ENCODE measurements around the gene TEX35. TPM values are rescaled to one million over a fixed set of nuclear protein-coding genes. Genes with fewer than 3 reads are reported as not detected.

The TEX35 gene
- total RNA-seq, 1 experiment from 2014 or later, result not detected

GRCh38 chr1:178533121-178533946 lies 20.4 kb downstream of the TEX35 start:
- no peak for DNase-seq
- no peak overlapping the region for H3K4me3 ChIP-seq (ENCODE audit: low read length)
- ATAC-seq, result no peak
- no peaks in the 10 kb centered on the region for H3K36me3 ChIP-seq (ENCODE audit: low read depth, low read length)
- intact Hi-C loops (cut with micrococcal nuclease), result loop anchor here (2.0 to 10.0 kb wide), 3 partner anchors 221 to 467 kb away; no protein-coding TSS in a partner anchor
- no peak overlapping the region for H3K27ac ChIP-seq (ENCODE audit: low read length)
- H3K79me2 ChIP-seq (ENCODE audit: low read length), result no peaks in the 10 kb centered on the region
- POLR2A ChIA-PET (ENCODE audit: unreplicated experiment), result no interaction called here
- H2AFZ ChIP-seq (ENCODE audit: low read length), result no peak overlapping the region
- H3F3A ChIP-seq (ENCODE audit: low read length, unreplicated experiment), result peaks cover 4% of the 10 kb centered on the region
- H3K9me2 ChIP-seq (replicated peaks; ENCODE audit: low read length), result no peaks in the 10 kb centered on the region
- no peaks in the 10 kb centered on the region for H3K27me3 ChIP-seq (ENCODE audit: low read length)
- peaks cover 54% of the 10 kb centered on the region for H3K4me1 ChIP-seq (ENCODE audit: insufficient read depth, low read length)
- CTCF ChIA-PET, result interaction anchor here (0.7 to 2.1 kb wide), 5 partner anchors 57 to 549 kb away, joined by 3 to 7 read pairs (median 4); no protein-coding TSS in a partner anchor
- no peak overlapping the region for H3K4me2 ChIP-seq (ENCODE audit: low read length)
- no peak overlapping the region for H3K9ac ChIP-seq (ENCODE audit: low read length)
- TF ChIP-seq CTCF (conservative IDR thresholded peaks at IDR 0.05; ENCODE audit: low read depth, low read length) (no peak), EZH2 (IDR thresholded peaks at IDR 0.05; ENCODE audit: low read length, unreplicated experiment) (no peak), EZH2phosphoT487 (IDR thresholded peaks at IDR 0.05; ENCODE audit: borderline replicate concordance, low read length) (no peak)
- H4K20me1 ChIP-seq (ENCODE audit: low read length), result no peaks in the 10 kb centered on the region
- H3K9me3 ChIP-seq (ENCODE audit: low read length), result no peaks in the 10 kb centered on the region
- BruUV-seq (replicated peaks), result no TSS peak

GRCh38 chr1:178534137-178534868 lies 21.4 kb downstream of the TEX35 start:
- Histone ChIP-seq H3K9me3 (ENCODE audit: low read length) (no peaks in the 10 kb centered on the region), H3K4me3 (ENCODE audit: low read length) (no peak overlapping the region), H3K9ac (ENCODE audit: low read length) (no peak overlapping the region), H3K36me3 (ENCODE audit: low read depth, low read length) (no peaks in the 10 kb centered on the region), H4K20me1 (ENCODE audit: low read length) (no peaks in the 10 kb centered on the region), H2AFZ (ENCODE audit: low read length) (no peak overlapping the region), H3F3A (ENCODE audit: low read length, unreplicated experiment) (peaks cover 4% of the 10 kb centered on the region), H3K9me2 (replicated peaks; ENCODE audit: low read length) (no peaks in the 10 kb centered on the region), H3K4me2 (ENCODE audit: low read length) (no peak overlapping the region), H3K4me1 (ENCODE audit: insufficient read depth, low read length) (peaks cover 61% of the 10 kb centered on the region), H3K79me2 (ENCODE audit: low read length) (no peaks in the 10 kb centered on the region), H3K27ac (ENCODE audit: low read length) (no peak overlapping the region), H3K27me3 (ENCODE audit: low read length) (no peaks in the 10 kb centered on the region)
- DNase-seq (no peak), ATAC-seq (no peak)
- ChIA-PET POLR2A (ENCODE audit: unreplicated experiment) (no interaction called here), CTCF (interaction anchor here (0.7 kb wide), 1 partner anchor 226 kb away, joined by 3 read pairs; no protein-coding TSS in a partner anchor)
- TF ChIP-seq CTCF (conservative IDR thresholded peaks at IDR 0.05; ENCODE audit: low read depth, low read length) (no peak), EZH2phosphoT487 (IDR thresholded peaks at IDR 0.05; ENCODE audit: borderline replicate concordance, low read length) (no peak), EZH2 (IDR thresholded peaks at IDR 0.05; ENCODE audit: low read length, unreplicated experiment) (no peak)
- intact Hi-C loops (cut with micrococcal nuclease), result loop anchor here (5.0 to 10.0 kb wide), 2 partner anchors 222 to 360 kb away; no protein-coding TSS in a partner anchor
- BruUV-seq (replicated peaks), result no TSS peak

All from PC-3 (cell line).